ENCODE results near the gene RBMS1. TPM values are rescaled to one million over a fixed set of nuclear protein-coding genes. Genes with fewer than 3 reads are reported as not detected.

Gene RBMS1
- total RNA-seq, 5 donors from 2014 or later (not counting 1 experiment from before 2014, with no cell fraction given) = 94.2 to 137 (median 105) TPM

- H3K4me3 Mint-ChIP-seq = no peak overlapping the region
- no peak for ATAC-seq (replicated peaks in 1 of 4)
- Histone ChIP-seq H3K36me3 (ENCODE audit: control insufficient read depth in 2 of 2, extremely low read depth in 1 of 2, insufficient read depth in 1 of 2, low read length in 1 of 2) (peaks cover 0 to 13% of the 10 kb centered on the region in 2 donors), H3K4me1 (ENCODE audit: control insufficient read depth in 1 of 2, extremely low read depth in 1 of 2, insufficient read depth in 2 of 2, low read length in 2 of 2) (peaks cover 19 to 22% of the 10 kb centered on the region in 2 experiments), H3K9me3 (no peaks in the 10 kb centered on the region), H3K27me3 (replicated peaks in 1 of 2; ENCODE audit: control insufficient read depth in 2 of 2, extremely low read depth in 1 of 2, insufficient read depth in 2 of 2, low read length in 1 of 2) (no peaks in the 10 kb centered on the region), H3K4me3 (ENCODE audit: control insufficient read depth in 1 of 2, extremely low read depth in 1 of 2, low read length in 1 of 2) (no peak overlapping the region), H3K27ac (ENCODE audit: low read length) (no peak overlapping the region)
- CTCF ChIA-PET = no interaction called here
- no peaks in the 10 kb centered on the region for H3K27me3 Mint-ChIP-seq
- POLR2A ChIA-PET = no interaction called here
- H3K36me3 Mint-ChIP-seq = peaks cover 25% of the 10 kb centered on the region
- no peak overlapping the region for H3K27ac Mint-ChIP-seq
- peaks cover 80 to 89% (median 87%) of the 10 kb centered on the region in 3 donors for H3K4me1 Mint-ChIP-seq
- DNase-seq = no peak
- no peaks in the 10 kb centered on the region for H3K9me3 Mint-ChIP-seq
Observed at GRCh38 chr2:160319700-160320099, 173.9 kb downstream of the RBMS1 start.

DNA sequence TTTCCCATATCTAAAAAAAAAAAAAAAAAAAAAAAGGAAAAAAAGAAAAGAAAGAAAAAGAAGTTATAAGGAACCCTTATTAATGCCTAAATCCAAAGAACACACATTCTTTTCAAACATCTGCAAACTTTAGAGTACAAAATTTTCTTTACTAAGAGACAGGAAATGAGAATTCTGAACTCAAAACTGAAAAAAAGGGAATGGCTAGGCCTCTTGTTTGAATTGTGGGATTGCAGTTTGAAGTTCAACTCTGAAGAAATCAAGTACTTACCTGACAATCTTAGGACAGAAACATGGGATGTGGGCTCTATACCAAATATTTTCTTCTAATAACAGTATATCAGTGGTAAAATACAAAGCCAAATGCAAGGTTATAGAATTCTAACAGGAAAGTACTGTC, 175.4 kb downstream of the RBMS1 start:
- H3K27me3 Mint-ChIP-seq = no peaks in the 10 kb centered on the region
- no peak overlapping the region for H3K4me3 Mint-ChIP-seq
- DNase-seq (no peak), ATAC-seq (replicated peaks in 1 of 4) (no peak)
- Histone ChIP-seq H3K4me3 (ENCODE audit: control insufficient read depth in 1 of 2, extremely low read depth in 1 of 2, low read length in 1 of 2) (no peak overlapping the region), H3K36me3 (ENCODE audit: control insufficient read depth in 2 of 2, extremely low read depth in 1 of 2, insufficient read depth in 1 of 2, low read length in 1 of 2) (peaks cover 0 to 14% of the 10 kb centered on the region in 2 donors), H3K27ac (ENCODE audit: low read length) (no peak overlapping the region), H3K4me1 (ENCODE audit: control insufficient read depth in 1 of 2, extremely low read depth in 1 of 2, insufficient read depth in 2 of 2, low read length in 2 of 2) (peaks cover 10 to 14% of the 10 kb centered on the region in 2 experiments), H3K9me3 (no peaks in the 10 kb centered on the region), H3K27me3 (replicated peaks in 1 of 2; ENCODE audit: control insufficient read depth in 2 of 2, extremely low read depth in 1 of 2, insufficient read depth in 2 of 2, low read length in 1 of 2) (no peaks in the 10 kb centered on the region)
- CTCF ChIA-PET = interaction anchor here in 1 of 2 donors (0.7 kb wide), 2 partner anchors 48 to 115 kb away, joined by 4 to 6 read pairs; no protein-coding TSS in a partner anchor
- H3K9me3 Mint-ChIP-seq = no peaks in the 10 kb centered on the region
- no peak overlapping the region for H3K27ac Mint-ChIP-seq
- H3K4me1 Mint-ChIP-seq = peaks cover 73 to 81% (median 77%) of the 10 kb centered on the region in 3 donors
- H3K36me3 Mint-ChIP-seq = peaks cover 26% of the 10 kb centered on the region
- POLR2A ChIA-PET = no interaction called here

- H3K27me3 ChIP-seq (replicated peaks in 1 of 2; ENCODE audit: control insufficient read depth in 2 of 2, extremely low read depth in 1 of 2, insufficient read depth in 2 of 2, low read length in 1 of 2) = no peaks in the 10 kb centered on the region
- POLR2A ChIA-PET = no interaction called here
- Mint-ChIP-seq H3K27ac (peak overlapping the region in 1 of 2 donors; percentile 26), H3K4me1 (peaks cover 65 to 73% (median 69%) of the 10 kb centered on the region in 3 donors), H3K9me3 (no peaks in the 10 kb centered on the region), H3K4me3 (no peak overlapping the region), H3K27me3 (no peaks in the 10 kb centered on the region), H3K36me3 (peaks cover 31% of the 10 kb centered on the region)
- WGBS (ENCODE audit: insufficient coverage) = no CpG with 5 or more reads among the region's 7 CpGs
- H3K27ac ChIP-seq (ENCODE audit: low read length) = no peak overlapping the region
- ATAC-seq (replicated peaks in 1 of 4) = no peak
- no peak for DNase-seq
- peaks cover 5 to 7% of the 10 kb centered on the region in 2 experiments for H3K4me1 ChIP-seq (ENCODE audit: control insufficient read depth in 1 of 2, extremely low read depth in 1 of 2, insufficient read depth in 2 of 2, low read length in 2 of 2)
- no peak overlapping the region for H3K4me3 ChIP-seq (ENCODE audit: control insufficient read depth in 1 of 2, extremely low read depth in 1 of 2, low read length in 1 of 2)
- no peaks in the 10 kb centered on the region for H3K9me3 ChIP-seq
- H3K36me3 ChIP-seq (ENCODE audit: control insufficient read depth in 2 of 2, extremely low read depth in 1 of 2, insufficient read depth in 1 of 2, low read length in 1 of 2) = peaks cover 0 to 19% of the 10 kb centered on the region in 2 donors
- CTCF ChIA-PET = interaction anchor here (0.6 to 0.7 kb wide), 4 partner anchors 49 to 874 kb away, joined by 3 to 6 read pairs (median 4); no protein-coding TSS in a partner anchor
Observed at GRCh38 chr2:160317181-160318099, 176.2 kb downstream of the RBMS1 start.

- ChIA-PET CTCF (interaction anchor here in 1 of 2 donors (1.1 kb wide), 1 partner anchor 9 kb away, joined by 4 read pairs; no protein-coding TSS in a partner anchor), POLR2A (interaction anchor here in 1 of 2 donors (0.6 kb wide), 1 partner anchor 618 kb away, joined by 3 read pairs; no protein-coding TSS in a partner anchor)
- H3K9me3 Mint-ChIP-seq = no peaks in the 10 kb centered on the region
- no peak overlapping the region for H3K4me3 ChIP-seq (ENCODE audit: control insufficient read depth in 1 of 2, extremely low read depth in 1 of 2, low read length in 1 of 2)
- peaks cover 3 to 5% of the 10 kb centered on the region in 2 experiments for H3K4me1 ChIP-seq (ENCODE audit: control insufficient read depth in 1 of 2, extremely low read depth in 1 of 2, insufficient read depth in 2 of 2, low read length in 2 of 2)
- WGBS (ENCODE audit: insufficient coverage) = no CpG with 5 or more reads among the region's 2 CpGs
- H3K27me3 Mint-ChIP-seq = no peaks in the 10 kb centered on the region
- no peak for ATAC-seq (replicated peaks in 1 of 4)
- H3K27me3 ChIP-seq (replicated peaks in 1 of 2; ENCODE audit: control insufficient read depth in 2 of 2, extremely low read depth in 1 of 2, insufficient read depth in 2 of 2, low read length in 1 of 2) = no peaks in the 10 kb centered on the region
- no peak overlapping the region for H3K4me3 Mint-ChIP-seq
- peak overlapping the region; percentile 13 to 47 for H3K27ac Mint-ChIP-seq
- H3K36me3 Mint-ChIP-seq = peaks cover 33% of the 10 kb centered on the region
- no peaks in the 10 kb centered on the region for H3K9me3 ChIP-seq
- peaks cover 0 to 31% of the 10 kb centered on the region in 2 donors for H3K36me3 ChIP-seq (ENCODE audit: control insufficient read depth in 2 of 2, extremely low read depth in 1 of 2, insufficient read depth in 1 of 2, low read length in 1 of 2)
- DNase-seq = no peak
- peaks cover 52 to 59% (median 54%) of the 10 kb centered on the region in 3 donors for H3K4me1 Mint-ChIP-seq
- no peak overlapping the region for H3K27ac ChIP-seq (ENCODE audit: low read length)
Observed at GRCh38 chr2:160315337-160315736, 178.3 kb downstream of the RBMS1 start.

- CTCF ChIA-PET = interaction anchor here in 1 of 2 donors (1.4 kb wide), 1 partner anchor 14 kb away, joined by 5 read pairs; no protein-coding TSS in a partner anchor
- H3K27ac Mint-ChIP-seq = peak overlapping the region in 1 of 2 donors; percentile 48
- no peak overlapping the region for H3K27ac ChIP-seq (ENCODE audit: low read length)
Observed at GRCh38 chr2:160310118-160310828, 183.3 kb downstream of the RBMS1 start.

DNA sequence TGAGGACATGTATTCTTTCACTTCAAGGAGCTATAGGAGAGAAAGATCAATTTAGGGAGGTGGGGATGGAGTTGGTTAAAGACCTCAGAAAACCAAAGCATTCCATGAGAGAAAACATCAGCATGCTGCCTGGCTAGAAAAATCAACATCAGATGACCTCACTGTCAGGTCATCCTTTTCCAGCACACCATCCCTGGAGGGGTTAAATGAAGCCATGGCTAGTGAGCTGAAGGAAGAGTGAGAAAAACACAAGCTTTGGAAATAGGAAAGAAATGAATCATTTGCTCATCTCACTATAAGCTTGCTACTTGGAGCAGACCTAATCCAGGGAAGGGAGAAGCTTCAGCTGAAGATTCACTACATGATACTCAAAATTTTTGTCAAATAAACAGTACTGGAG, 184.0 kb downstream of the RBMS1 start:
- H3K4me3 Mint-ChIP-seq = no peak overlapping the region
- ChIA-PET POLR2A (no interaction called here), CTCF (interaction anchor here in 1 of 2 donors (1.4 kb wide), 1 partner anchor 15 kb away, joined by 5 read pairs; no protein-coding TSS in a partner anchor)
- H3K36me3 Mint-ChIP-seq = peaks cover 46% of the 10 kb centered on the region
- H3K4me1 ChIP-seq (ENCODE audit: control insufficient read depth in 1 of 2, extremely low read depth in 1 of 2, insufficient read depth in 2 of 2, low read length in 2 of 2) = no peaks in the 10 kb centered on the region
- no peaks in the 10 kb centered on the region for H3K27me3 ChIP-seq (replicated peaks in 1 of 2; ENCODE audit: control insufficient read depth in 2 of 2, extremely low read depth in 1 of 2, insufficient read depth in 2 of 2, low read length in 1 of 2)
- no peak overlapping the region for H3K27ac ChIP-seq (ENCODE audit: low read length)
- no peaks in the 10 kb centered on the region for H3K27me3 Mint-ChIP-seq
- peaks cover 0 to 48% of the 10 kb centered on the region in 2 donors for H3K36me3 ChIP-seq (ENCODE audit: control insufficient read depth in 2 of 2, extremely low read depth in 1 of 2, insufficient read depth in 1 of 2, low read length in 1 of 2)
- peak overlapping the region; percentile 19 to 48 for H3K27ac Mint-ChIP-seq
- H3K4me3 ChIP-seq (ENCODE audit: control insufficient read depth in 1 of 2, extremely low read depth in 1 of 2, low read length in 1 of 2) = no peak overlapping the region
- H3K9me3 Mint-ChIP-seq = no peaks in the 10 kb centered on the region
- peaks cover 24 to 40% (median 34%) of the 10 kb centered on the region in 3 donors for H3K4me1 Mint-ChIP-seq
- DNase-seq = no peak
- ATAC-seq (replicated peaks in 1 of 4) = no peak
- no peaks in the 10 kb centered on the region for H3K9me3 ChIP-seq

More at GRCh38 chr2:160310118-160310828, 183.3 kb downstream of the RBMS1 start:
- Histone ChIP-seq H3K4me3 (ENCODE audit: control insufficient read depth in 1 of 2, extremely low read depth in 1 of 2, low read length in 1 of 2) (no peak overlapping the region), H3K9me3 (no peaks in the 10 kb centered on the region), H3K4me1 (ENCODE audit: control insufficient read depth in 1 of 2, extremely low read depth in 1 of 2, insufficient read depth in 2 of 2, low read length in 2 of 2) (no peaks in the 10 kb centered on the region), H3K36me3 (ENCODE audit: control insufficient read depth in 2 of 2, extremely low read depth in 1 of 2, insufficient read depth in 1 of 2, low read length in 1 of 2) (peaks cover 0 to 48% of the 10 kb centered on the region in 2 donors), H3K27me3 (replicated peaks in 1 of 2; ENCODE audit: control insufficient read depth in 2 of 2, extremely low read depth in 1 of 2, insufficient read depth in 2 of 2, low read length in 1 of 2) (no peaks in the 10 kb centered on the region)
- POLR2A ChIA-PET = no interaction called here
- 86% methylated on average over 2 of the region's 8 CpGs for WGBS (ENCODE audit: insufficient coverage)
- Mint-ChIP-seq H3K36me3 (peaks cover 45% of the 10 kb centered on the region), H3K27me3 (no peaks in the 10 kb centered on the region), H3K4me3 (no peak overlapping the region), H3K9me3 (no peaks in the 10 kb centered on the region), H3K4me1 (peaks cover 31 to 43% (median 39%) of the 10 kb centered on the region in 3 donors)
- ATAC-seq (replicated peaks in 1 of 4) = no peak
- DNase-seq = no peak

Measured in T-cell (primary cell).